Right ventricle myocardium superior (tissue), 1 donor: ENCODE measurements around the gene APBB1. TPM values are rescaled to one million over a fixed set of nuclear protein-coding genes. Genes with fewer than 3 reads are reported as not detected.

Experiments
- ATAC-seq: fragments of 200-7000 bp; cut with Tn5 transposase; one replicate; pipeline ENCODE4 v1.9.1; 2020; ENCODE audit warnings: mild to moderate bottlenecking; ENCODE audit not compliant: poor library complexity
- DNase-seq: peaks from one replicate; pipeline ENCODE4 v3.0.0-alpha.2; 2020
- intact Hi-C: fragments of 100-400 bp; cut with DNase I; formaldehyde crosslinking; loops from one replicate; pipeline ENCODE4 v1.11.2; 2022
- total RNA-seq: library from RNA; stranded (reverse); fragmentation: NEBNext Ultra II Directional; extraction: Animal tissue kit (Norgen Biotek cat#: 25700); gene quantifications from one replicate; pipeline ENCODE4 v1.2.1, GENCODE V29; 2021
- donor health status: DM: no; HTN: yes; CAD: no; lungs with severe emphysema.

Gene APBB1
- total RNA-seq, 1 donor from 2014 or later = 75.8 TPM

DNA sequence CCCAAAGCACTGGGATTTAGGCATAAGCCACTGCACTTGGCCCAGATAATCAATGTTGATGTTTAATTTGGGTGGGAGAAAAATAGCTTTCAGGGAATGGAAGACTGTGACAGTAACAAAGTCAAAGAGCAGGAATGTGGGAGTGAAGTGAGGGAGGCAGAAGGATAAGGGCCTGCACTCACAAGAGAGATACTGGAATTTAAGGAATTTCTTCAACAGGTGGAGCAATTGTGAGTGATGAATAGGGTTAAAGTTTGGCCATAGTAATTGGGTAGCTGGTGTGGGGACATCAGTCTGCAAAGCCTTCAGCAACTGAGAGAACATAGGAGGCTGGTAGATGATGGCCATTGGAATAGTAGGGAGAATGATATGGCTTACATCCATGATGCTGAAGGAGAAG lies 8.6 kb upstream of the APBB1 start:
- no peak for ATAC-seq
- no peak for DNase-seq
- intact Hi-C loops = no loop called here

- intact Hi-C loops = loop anchor here (5.0 kb wide), 1 partner anchor 33 kb away; no protein-coding TSS in a partner anchor
- no peak for ATAC-seq
- no peak for DNase-seq
Observed at GRCh38 chr11:6420677-6421076, 1.8 kb upstream of the APBB1 start.

- peak; percentile 44 for ATAC-seq
- intact Hi-C loops = no loop called here
- peak; percentile 54 for DNase-seq
Observed at GRCh38 chr11:6418557-6419008, 311 bp downstream of the APBB1 start.

DNA sequence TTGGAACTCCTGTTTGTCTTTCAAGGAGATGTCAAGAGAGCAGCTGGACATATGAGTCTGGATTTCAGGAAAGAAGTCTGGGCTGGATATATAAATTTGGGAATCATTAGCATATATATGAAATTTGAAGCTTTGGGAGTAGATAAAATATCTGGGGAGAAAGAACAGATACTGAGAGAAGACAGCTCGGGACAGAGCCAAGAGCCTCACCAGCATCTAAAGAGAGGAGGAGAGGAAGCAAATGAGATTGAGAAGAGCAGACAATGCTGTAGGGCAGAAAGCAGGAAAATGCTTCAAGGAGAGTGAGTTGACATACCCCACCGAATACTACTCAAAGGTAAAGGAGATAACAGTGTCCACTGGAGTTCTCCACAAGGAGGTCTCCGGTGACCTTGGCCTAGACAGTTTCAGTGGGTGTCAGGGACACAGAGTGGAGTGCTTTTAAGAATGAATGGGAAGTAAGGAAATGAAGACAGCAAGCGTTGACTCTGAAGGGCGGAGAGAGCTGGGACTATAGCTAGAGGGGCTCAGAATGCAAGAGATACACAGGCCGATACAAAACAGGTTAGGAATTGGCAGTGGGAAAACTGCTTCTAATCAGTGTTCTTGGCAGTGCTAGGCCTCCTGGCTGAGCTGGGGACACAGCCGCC lies 862 bp downstream of the APBB1 start:
- ATAC-seq (peak; percentile 77), DNase-seq (no peak)
- intact Hi-C loops = no loop called here

DNA sequence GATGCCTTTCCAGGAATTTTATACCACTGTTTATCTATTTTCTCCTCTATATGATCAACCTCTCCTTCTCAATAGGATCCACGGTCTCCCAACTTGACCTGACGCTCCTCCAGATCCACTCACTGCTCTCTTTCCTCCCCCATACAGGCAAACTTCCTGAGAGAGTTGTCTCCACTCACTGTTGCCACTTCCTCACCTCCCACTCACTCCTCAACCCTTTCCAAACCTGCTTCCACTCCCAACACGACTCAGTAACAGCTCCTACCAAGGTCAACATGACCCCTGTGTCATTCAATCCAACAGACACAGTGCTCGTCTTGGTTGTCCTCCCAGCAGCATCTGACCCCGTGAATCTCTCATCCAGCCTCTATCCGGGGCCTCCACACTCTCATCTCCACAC lies 3.1 kb downstream of the APBB1 start:
- intact Hi-C loops = no loop called here
- DNase-seq (no peak), ATAC-seq (no peak)

DNA sequence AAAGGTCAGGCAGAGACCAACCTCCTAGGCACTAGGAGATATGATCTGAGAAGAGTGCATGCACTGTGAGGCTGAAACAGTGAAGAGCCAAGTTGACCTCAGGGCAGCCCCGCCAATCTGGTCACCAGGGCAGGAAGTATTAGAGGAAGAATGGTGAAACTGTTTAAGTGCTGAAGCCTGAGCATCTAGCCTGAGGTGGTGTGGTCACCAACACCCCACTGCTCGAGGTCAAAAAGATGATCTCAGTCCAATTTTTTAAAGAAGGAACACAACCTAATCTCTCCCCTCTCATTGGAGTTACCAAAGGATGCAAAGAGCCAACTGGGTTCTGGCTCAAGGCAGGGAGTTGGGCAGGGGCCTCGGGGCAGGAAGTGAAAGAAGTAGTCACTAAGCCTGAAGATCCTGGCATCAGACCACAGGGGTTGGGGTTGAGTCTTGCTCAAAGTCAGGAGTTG lies 4.0 kb downstream of the APBB1 start:
- intact Hi-C loops = no loop called here
- DNase-seq (no peak), ATAC-seq (no peak)

DNA sequence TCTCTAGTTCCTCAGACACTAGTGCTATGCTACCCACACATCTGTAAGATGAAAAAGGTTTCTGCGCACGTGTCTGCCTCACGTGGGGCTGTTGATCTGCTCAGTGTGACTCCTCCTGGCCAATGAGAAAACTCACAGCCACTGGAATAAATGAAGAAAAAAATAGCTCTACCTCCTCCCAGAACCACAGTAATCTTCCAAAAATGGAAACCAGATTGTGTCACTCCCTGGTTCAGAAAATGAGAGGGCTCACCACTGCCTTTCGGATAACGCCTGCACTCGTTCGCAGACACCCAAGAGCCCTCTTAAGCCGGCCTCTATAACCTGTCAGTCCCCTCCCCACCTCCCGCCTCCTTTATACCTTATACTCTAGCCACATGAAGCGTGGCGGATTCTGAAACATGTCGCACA lies 5.1 kb downstream of the APBB1 start:
- intact Hi-C loops = no loop called here
- no peak for DNase-seq

DNA sequence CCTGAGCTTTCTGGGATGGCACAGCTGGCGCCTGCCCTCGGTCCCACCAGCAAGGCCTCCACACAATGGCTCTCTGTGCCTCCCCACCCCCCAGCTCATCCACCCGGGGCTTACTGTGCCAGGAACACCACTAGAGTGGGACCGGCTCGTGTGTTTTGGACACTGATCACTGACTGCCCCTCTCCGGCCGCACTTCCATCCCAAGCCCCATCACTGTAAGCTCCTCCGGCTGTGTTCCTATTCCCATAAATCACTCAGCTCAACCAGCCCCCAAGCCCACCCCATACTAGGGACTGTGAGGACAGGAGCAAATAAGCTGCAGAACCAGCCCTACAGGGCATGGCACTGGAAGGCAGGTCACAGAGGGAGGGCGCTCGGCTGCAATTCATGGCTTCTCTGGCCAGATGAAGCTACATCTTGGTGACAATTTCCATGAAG lies 7.3 kb downstream of the APBB1 start:
- no peak for DNase-seq
- intact Hi-C loops = no loop called here
- no peak for ATAC-seq

More for the DNA sequence above, 5.1 kb downstream of the APBB1 start:
- no peak for ATAC-seq

- intact Hi-C loops = no loop called here
- DNase-seq (no peak), ATAC-seq (no peak)
Observed at GRCh38 chr11:6410695-6411430, 8.0 kb downstream of the APBB1 start.

DNA sequence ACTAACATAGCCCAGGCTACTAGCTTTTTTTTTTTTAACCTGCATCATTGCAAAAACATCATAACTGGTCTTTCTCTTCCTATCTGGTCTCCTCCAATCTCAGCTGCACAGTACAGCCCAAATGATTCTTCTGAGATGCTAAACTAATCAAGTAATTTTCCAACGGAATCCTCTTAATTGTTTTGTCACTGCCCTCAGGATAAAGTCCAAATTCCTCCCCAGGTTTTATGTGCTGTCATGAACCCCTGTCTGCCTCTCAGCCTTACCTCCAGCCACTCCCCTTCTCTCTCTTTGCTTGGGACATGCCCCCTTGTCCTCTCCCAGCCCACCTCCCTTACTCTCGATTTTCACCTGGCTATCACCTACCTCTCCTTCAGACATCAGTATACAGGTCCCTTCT lies 12.5 kb downstream of the APBB1 start:
- intact Hi-C loops = no loop called here
- DNase-seq (no peak), ATAC-seq (no peak)

GRCh38 chr11:6405846-6406245 lies 13.0 kb downstream of the APBB1 start:
- intact Hi-C loops = no loop called here
- DNase-seq = no peak

GRCh38 chr11:6405052-6405667 lies 13.7 kb downstream of the APBB1 start:
- intact Hi-C loops = no loop called here
- DNase-seq (no peak), ATAC-seq (no peak)

More at GRCh38 chr11:6405846-6406245, 13.0 kb downstream of the APBB1 start:
- no peak for ATAC-seq

DNA sequence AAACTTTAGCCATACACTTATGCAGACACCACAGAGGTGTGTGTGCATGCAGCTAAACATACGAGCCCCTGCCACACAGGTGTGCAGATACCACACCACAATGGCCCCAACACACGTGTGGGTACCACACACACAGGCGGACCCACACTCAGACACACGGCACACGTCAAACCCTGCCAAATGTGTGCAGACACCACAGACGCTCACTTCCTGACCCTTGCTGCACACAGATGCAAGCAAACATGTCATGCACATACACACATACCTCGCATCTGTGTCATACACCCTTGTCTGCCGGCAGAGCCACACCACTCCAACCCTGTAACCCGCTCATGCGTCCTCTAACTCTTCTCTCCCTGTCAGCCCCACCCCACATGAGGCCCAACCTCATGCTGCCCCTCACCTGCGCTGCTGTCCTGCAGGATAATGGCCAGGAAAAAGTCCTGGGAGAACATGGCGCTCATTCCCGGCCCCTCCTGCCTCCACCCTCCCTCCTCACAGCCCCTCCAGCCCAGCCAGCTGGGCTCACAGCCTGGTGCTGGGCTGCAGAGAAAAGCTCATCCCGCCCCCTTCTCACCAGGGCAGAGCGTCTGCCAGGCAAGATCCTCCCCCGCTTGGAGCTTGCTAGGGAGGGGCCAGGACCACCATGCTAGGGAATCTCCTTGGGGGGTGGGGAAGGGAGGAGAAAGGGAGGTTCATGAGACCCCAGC lies 14.4 kb downstream of the APBB1 start:
- ATAC-seq = no peak

GRCh38 chr11:6403539-6403938 lies 15.4 kb downstream of the APBB1 start:
- no peak for DNase-seq
- intact Hi-C loops = no loop called here
- no peak for ATAC-seq

More for the DNA sequence above, 14.4 kb downstream of the APBB1 start:
- intact Hi-C loops = no loop called here
- DNase-seq = no peak

DNA sequence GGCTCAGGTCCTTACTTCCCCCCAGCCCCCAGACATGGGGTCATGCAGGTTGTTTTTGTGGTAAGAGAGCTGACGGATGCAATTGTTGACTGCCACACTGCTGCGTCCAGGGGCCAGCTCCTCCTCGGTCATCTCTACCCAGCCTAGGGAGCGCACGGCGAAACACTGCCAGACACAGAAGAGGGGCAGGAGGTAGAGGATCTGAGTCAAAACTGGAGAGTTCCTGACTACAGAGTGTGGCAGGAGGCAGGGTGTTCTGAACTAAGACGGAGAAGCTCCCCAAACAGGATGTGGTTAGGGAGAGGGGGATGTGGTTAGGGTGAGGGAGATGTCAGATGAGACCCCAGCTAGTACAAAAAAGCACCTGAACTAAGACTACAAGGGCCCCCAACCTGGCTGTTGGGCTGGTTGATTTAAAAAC lies 16.3 kb downstream of the APBB1 start:
- no peak for ATAC-seq
- intact Hi-C loops = no loop called here

DNA sequence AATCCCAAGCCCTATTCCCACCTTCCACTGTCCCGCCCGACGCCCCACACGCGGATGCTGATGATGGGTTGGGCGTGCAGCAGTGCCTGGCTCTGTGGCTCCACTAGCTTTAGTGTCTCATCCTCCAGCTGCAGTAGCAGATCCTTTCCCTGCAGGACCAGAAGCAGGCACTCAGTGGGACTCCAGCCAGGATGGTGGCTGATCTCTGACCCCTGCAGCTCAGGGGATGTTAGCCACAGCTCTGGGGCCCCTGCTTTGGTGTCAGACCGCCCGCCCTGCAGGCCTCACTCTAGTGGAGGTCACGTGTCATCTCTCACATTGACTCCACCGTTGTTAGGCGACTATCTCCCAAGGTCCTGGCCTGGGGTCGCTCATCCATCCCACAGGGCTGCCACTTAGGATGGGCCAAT lies 16.8 kb downstream of the APBB1 start:
- intact Hi-C loops = no loop called here
- DNase-seq = no peak
- ATAC-seq = no peak

More for the DNA sequence above, 16.3 kb downstream of the APBB1 start:
- no peak for DNase-seq

DNA sequence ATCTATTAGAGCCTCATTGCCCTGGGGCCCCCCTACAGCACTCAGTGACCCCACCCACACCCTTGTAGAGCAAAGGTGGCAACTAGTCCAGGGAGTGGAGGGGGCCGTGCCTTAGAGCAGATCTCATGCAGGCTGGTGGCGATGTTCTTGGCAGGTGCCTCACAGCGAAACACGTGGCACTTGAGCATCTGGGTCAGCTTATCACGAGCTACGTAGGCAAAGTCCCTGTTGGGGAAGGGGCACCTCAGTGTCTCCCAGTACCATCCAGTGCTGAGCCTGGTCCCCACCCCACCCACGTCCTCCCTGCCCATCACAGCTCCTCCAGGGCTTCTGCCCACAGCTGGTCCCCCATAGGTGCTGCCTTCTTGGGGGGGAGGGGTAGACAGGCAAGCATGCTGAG lies 17.4 kb downstream of the APBB1 start:
- no peak for DNase-seq
- ATAC-seq = peak; percentile 40
- intact Hi-C loops = no loop called here

DNA sequence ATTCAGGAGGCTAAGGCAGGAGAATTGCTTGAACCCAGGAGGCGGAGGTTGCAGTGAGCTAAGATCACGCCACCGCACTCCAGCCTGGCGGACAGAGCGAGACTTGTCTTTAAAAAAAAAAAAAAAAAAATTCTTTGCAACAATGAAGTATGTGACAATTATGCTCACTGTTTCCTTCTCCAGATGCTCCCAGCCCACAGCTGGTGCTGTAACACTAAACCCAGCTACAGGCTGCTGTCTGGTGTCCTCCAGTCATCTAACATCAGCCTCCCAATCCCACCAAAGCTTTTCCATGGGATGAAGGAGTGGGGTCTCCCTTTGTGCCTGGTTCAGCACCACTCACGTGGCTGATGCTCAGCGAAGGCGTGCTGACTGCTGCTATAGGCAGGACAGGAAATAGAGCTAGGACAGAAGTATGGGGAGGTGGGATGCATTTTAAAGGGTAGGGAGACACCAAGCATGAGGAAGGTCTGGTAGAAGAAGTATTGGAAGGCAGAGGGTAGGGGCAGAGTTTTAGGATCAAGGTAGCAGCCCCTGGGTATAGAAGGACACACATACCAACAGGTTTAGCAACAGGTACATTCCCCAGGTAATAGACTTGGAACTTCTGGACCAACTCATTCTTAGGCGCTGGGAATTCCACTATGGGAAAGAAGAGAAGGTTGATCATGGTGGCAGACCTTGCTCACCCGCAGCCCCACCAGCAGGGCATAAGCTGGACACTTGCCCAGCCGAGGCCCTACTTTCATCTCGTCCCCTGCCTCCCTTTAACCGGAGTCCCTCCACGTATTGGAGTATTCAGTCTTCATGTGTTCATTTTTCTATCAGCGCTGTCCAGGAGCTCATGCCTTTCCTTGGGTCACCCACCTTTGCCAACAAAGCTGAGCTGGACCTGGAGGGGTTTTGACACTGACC lies 18.2 kb downstream of the APBB1 start:
- intact Hi-C loops = no loop called here
- ATAC-seq (no peak), DNase-seq (no peak)
